Measurements from ENCODE around the gene ZNF799. TPM values are rescaled to one million over a fixed set of nuclear protein-coding genes. Genes with fewer than 3 reads are reported as not detected.

ZNF799 gene
- total RNA-seq, 4 donors from 2014 or later = 5.4 to 9.4 (median 7.9) TPM

DNA sequence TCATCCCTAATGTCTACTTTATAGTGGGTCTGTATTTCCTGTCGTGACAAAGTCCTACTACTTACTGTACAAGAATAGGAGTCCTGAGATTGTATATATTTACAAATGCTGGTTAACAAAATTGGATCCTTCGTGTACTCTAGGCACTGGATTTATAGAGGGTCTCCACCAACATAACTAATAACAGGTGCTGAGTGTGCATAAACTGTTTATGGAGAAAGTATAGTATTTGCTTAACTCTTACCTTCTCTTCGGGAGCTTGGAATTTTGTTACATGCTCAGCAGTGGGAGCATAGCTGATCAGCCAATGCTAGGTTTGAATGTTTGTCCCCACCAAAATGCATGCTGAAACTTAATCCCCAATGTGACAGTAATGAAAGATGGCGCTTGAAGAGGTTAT is 47.7 kb downstream of the ZNF799 start:
- Histone ChIP-seq H3K4me1 (no peaks in the 10 kb centered on the region), H3K27me3 (no peaks in the 10 kb centered on the region), H3K9me3 (peaks cover 49 to 53% of the 10 kb centered on the region in 2 donors), H3K27ac (no peak overlapping the region), H3K36me3 (peaks cover 0 to 30% (median 17%) of the 10 kb centered on the region in 4 donors), H3K4me3 (no peak overlapping the region)
- TF ChIP-seq POLR2AphosphoS5 (IDR thresholded peaks at IDR 0.05) (no peak), POLR2A (IDR thresholded peaks at IDR 0.05) (no peak), EP300 (IDR thresholded peaks at IDR 0.05; ENCODE audit: low read depth) (no peak)
- TF ChIP-seq, protein P1, sequence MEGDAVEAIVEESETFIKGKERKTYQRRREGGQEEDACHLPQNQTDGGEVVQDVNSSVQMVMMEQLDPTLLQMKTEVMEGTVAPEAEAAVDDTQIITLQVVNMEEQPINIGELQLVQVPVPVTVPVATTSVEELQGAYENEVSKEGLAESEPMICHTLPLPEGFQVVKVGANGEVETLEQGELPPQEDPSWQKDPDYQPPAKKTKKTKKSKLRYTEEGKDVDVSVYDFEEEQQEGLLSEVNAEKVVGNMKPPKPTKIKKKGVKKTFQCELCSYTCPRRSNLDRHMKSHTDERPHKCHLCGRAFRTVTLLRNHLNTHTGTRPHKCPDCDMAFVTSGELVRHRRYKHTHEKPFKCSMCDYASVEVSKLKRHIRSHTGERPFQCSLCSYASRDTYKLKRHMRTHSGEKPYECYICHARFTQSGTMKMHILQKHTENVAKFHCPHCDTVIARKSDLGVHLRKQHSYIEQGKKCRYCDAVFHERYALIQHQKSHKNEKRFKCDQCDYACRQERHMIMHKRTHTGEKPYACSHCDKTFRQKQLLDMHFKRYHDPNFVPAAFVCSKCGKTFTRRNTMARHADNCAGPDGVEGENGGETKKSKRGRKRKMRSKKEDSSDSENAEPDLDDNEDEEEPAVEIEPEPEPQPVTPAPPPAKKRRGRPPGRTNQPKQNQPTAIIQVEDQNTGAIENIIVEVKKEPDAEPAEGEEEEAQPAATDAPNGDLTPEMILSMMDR (IDR thresholded peaks at IDR 0.05) = no peak
- no peak for DNase-seq
- WGBS, 2 donors (ENCODE audit: low coverage in 1 of 2) = 80 to 91% methylated on average over 3 to 4 of the region's 4 CpGs
- in situ Hi-C loops (cut with MboI; ENCODE audit: low pct_ligation_motif_present in 1 of 4, low pct_unique_long_range_greater_than_20kb in 1 of 4, low sequenced_read_pairs in 3 of 4) (no loop called here), intact Hi-C loops (cut with DNase I; ENCODE audit: low total_unique reads) (no loop called here)

DNA sequence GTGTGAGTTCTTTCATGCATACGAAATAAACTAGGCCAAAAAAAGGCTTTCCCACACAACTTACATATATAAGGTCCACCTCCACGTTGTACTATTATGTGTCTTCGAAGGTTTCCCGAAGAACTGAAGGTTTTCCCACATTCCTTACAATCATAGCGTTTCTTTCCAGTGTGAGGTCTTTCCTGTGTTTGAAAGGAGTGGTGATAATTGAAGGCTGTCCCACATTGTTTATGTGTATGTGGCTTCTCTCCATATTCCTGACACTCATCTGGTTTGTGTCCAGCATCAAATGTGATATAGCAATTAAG is 50.2 kb downstream of the ZNF799 start:
- Histone ChIP-seq H3K36me3 (peaks cover 0 to 30% (median 17%) of the 10 kb centered on the region in 4 donors), H3K27ac (no peak overlapping the region), H3K4me1 (no peaks in the 10 kb centered on the region), H3K27me3 (no peaks in the 10 kb centered on the region), H3K9me3 (peaks cover 59 to 72% of the 10 kb centered on the region in 2 donors), H3K4me3 (no peak overlapping the region)
- TF ChIP-seq, protein P1 (IDR thresholded peaks at IDR 0.05) = no peak
- no peak for TF ChIP-seq POLR2A (IDR thresholded peaks at IDR 0.05)
- TF ChIP-seq EP300 (IDR thresholded peaks at IDR 0.05; ENCODE audit: low read depth) = no peak
- TF ChIP-seq POLR2AphosphoS5 (IDR thresholded peaks at IDR 0.05) = no peak
- WGBS, 2 donors (ENCODE audit: low coverage in 1 of 2) = 96 to 99% methylated on average over 5 of the region's 5 CpGs
- intact Hi-C loops (cut with DNase I; ENCODE audit: low total_unique reads) = no loop called here
- in situ Hi-C loops (cut with MboI; ENCODE audit: low pct_ligation_motif_present in 1 of 4, low pct_unique_long_range_greater_than_20kb in 1 of 4, low sequenced_read_pairs in 3 of 4) = no loop called here
- no peak for DNase-seq

DNA sequence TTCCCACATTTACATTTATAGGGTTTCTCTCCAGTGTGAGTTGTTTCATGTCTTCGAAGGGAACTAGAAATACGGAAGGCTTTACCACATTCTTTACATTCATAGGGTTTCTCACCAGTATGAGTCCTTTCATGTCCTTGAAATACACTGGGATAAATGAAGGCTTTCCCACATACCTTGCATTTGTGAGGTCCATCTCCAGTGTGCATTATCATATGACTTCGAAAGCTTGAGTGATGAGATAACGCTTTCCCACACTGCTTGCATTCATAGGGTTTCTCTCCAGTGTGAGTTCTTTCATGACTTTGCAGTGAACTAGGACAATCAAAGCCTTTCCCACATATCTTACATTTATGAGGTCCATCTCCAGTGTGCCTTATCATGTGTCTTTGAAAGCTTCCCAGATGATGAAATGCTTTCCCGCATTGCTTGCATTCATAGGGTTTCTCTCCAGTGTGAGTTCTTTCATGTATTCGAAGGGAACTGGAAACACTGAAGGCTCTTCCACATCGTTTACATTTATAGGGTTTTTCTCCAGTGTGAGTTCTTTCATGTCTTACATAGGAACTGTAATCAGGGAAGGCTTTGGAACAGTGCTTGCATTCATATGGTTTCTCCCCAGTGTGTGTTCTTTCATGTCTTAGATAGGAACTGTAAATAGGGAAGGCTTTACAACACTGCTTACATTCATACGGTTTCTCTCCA is 50.7 kb downstream of the ZNF799 start:
- peaks cover 0 to 30% (median 17%) of the 10 kb centered on the region in 4 donors for H3K36me3 ChIP-seq
- no peak for DNase-seq
- TF ChIP-seq, protein P1 (IDR thresholded peaks at IDR 0.05) = no peak
- TF ChIP-seq POLR2A (IDR thresholded peaks at IDR 0.05) = no peak
- TF ChIP-seq POLR2AphosphoS5 (IDR thresholded peaks at IDR 0.05) = no peak
- TF ChIP-seq EP300 (IDR thresholded peaks at IDR 0.05; ENCODE audit: low read depth) = no peak
- H3K27ac ChIP-seq = no peak overlapping the region
- no peaks in the 10 kb centered on the region for H3K4me1 ChIP-seq
- peaks cover 64 to 77% of the 10 kb centered on the region in 2 donors for H3K9me3 ChIP-seq
- 87 to 96% methylated on average over 4 to 8 of the region's 8 CpGs for WGBS, 2 donors (ENCODE audit: low coverage in 1 of 2)
- intact Hi-C loops (cut with DNase I; ENCODE audit: low total_unique reads) (no loop called here), in situ Hi-C loops (cut with MboI; ENCODE audit: low pct_ligation_motif_present in 1 of 4, low pct_unique_long_range_greater_than_20kb in 1 of 4, low sequenced_read_pairs in 3 of 4) (no loop called here)
- H3K27me3 ChIP-seq = no peaks in the 10 kb centered on the region
- H3K4me3 ChIP-seq = no peak overlapping the region

DNA sequence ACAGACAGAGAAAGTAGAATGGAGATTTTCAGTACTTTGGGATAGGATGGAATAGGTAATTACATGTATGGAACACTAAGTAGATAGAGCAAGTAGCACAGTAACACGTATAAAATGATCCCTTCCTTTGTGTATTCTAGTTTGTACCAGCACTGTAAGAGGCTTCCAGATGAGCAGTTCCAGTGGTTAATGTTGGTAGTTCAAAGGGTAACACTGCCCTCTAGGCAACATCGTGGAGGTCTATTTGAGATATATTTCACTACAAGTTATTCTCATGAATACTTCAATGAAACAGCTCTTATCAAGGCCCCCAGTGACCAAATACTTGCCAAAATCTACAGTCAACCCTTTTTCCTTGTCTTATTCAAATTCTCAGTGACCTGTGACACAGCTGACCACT is 54.2 kb downstream of the ZNF799 start:
- H3K36me3 ChIP-seq = peaks cover 0 to 30% (median 17%) of the 10 kb centered on the region in 4 donors
- H3K4me1 ChIP-seq = no peaks in the 10 kb centered on the region
- intact Hi-C loops (cut with DNase I; ENCODE audit: low total_unique reads) (no loop called here), in situ Hi-C loops (cut with MboI; ENCODE audit: low pct_ligation_motif_present in 1 of 4, low pct_unique_long_range_greater_than_20kb in 1 of 4, low sequenced_read_pairs in 3 of 4) (no loop called here)
- DNase-seq = no peak
- H3K27ac ChIP-seq = no peak overlapping the region
- 57 to 63% methylated on average over 1 to 2 of the region's 2 CpGs for WGBS, 2 donors (ENCODE audit: low coverage in 1 of 2)
- H3K27me3 ChIP-seq = no peaks in the 10 kb centered on the region
- H3K9me3 ChIP-seq = peaks cover 59 to 69% of the 10 kb centered on the region in 2 donors
- no peak overlapping the region for H3K4me3 ChIP-seq
- no peak for TF ChIP-seq POLR2A (IDR thresholded peaks at IDR 0.05)
- no peak for TF ChIP-seq POLR2AphosphoS5 (IDR thresholded peaks at IDR 0.05)
- no peak for TF ChIP-seq EP300 (IDR thresholded peaks at IDR 0.05; ENCODE audit: low read depth)
- TF ChIP-seq, protein P1 (IDR thresholded peaks at IDR 0.05) = no peak
